ENCODE results near the gene PPP2R5C.

DNA sequence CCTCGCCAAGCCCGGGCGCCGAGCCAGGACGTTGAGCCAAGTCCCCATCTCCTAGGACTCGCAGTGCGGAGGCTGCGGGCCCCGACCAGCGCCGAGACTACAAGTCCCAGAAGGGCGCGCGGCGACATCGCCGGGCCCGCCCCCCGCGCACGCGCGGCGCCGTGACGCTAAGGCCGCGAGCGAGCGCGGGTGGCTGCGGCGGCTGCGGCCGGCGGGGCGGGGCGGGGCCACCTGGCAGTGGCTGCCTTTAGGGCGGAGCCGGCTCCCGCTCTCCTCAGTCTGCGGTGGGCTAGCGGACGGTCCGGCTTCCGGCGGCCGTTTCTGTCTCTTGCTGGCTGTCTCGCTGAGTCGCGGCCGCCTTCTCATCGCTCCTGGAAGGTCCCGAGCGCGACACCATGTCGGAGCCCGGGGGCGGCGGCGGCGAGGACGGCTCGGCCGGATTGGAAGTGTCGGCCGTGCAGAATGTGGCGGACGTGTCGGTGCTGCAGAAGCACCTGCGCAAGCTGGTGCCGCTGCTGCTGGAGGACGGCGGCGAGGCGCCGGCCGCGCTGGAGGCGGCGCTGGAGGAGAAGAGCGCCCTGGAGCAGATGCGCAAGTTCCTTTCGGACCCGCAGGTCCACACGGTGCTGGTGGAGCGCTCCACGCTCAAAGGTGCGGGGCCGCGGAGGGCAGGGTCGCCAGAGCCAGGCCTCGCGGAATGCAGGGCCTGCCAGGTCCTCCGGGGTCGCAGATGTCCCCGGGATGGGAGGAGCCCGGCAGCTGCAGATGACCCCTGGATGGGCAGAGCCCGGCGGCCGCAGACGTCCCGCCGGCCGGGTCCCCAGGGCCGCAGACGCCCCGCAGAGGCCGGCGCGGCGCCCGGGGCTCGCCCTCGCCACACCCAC lies 203.0 kb downstream of the PPP2R5C start, which contains the start of gene DYNC1H1:
- no peak for TF ChIP-seq EZH2phosphoT487 (IDR thresholded peaks at IDR 0.05; ENCODE audit: borderline replicate concordance, low read length)
- TF ChIP-seq, protein P1, sequence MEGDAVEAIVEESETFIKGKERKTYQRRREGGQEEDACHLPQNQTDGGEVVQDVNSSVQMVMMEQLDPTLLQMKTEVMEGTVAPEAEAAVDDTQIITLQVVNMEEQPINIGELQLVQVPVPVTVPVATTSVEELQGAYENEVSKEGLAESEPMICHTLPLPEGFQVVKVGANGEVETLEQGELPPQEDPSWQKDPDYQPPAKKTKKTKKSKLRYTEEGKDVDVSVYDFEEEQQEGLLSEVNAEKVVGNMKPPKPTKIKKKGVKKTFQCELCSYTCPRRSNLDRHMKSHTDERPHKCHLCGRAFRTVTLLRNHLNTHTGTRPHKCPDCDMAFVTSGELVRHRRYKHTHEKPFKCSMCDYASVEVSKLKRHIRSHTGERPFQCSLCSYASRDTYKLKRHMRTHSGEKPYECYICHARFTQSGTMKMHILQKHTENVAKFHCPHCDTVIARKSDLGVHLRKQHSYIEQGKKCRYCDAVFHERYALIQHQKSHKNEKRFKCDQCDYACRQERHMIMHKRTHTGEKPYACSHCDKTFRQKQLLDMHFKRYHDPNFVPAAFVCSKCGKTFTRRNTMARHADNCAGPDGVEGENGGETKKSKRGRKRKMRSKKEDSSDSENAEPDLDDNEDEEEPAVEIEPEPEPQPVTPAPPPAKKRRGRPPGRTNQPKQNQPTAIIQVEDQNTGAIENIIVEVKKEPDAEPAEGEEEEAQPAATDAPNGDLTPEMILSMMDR (IDR thresholded peaks at IDR 0.05; ENCODE audit: low read depth, low read length, poor library complexity, severe bottlenecking) = no peak

All from DOHH2 (cell line).